Measurements from ENCODE around the gene POU2AF3. TPM values are rescaled to one million over a fixed set of nuclear protein-coding genes. Genes with fewer than 3 reads are reported as not detected.

Gene POU2AF3
- total and polyA plus RNA-seq, 2 of the 4 experiments (the other 2 are of a cell fraction), result 0.17 TPM; not detected in 1

DNA sequence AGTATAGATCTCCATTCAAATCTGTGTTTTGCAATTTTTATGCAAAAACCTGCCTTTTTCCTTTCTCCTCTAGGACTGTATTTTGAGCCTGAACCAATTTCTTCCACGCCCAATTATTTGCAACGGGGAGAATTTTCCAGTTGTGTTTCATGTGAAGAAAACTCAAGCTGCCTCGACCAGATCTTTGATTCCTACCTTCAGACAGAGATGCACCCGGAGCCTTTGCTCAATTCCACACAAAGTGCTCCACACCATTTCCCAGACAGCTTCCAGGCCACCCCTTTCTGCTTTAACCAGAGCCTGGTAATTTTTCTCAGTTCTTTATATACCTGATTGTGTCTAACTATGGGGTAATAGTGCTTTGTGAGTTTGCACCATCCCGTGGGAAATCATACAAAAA lies 8.0 kb downstream of the POU2AF3 start:
- POLR2A ChIA-PET (ENCODE audit: unreplicated experiment), result interaction anchor here (0.6 kb wide), 1 partner anchor 604 kb away, joined by 3 read pairs; no protein-coding TSS in a partner anchor
- dilution Hi-C loops (cut with HindIII; ENCODE audit: low sequenced_read_pairs, unreplicated experiment), result no loop called here
- no TSS peak for BruUV-seq (replicated peaks)

More for the DNA sequence above, 8.0 kb downstream of the POU2AF3 start:
- Histone ChIP-seq H2BK20ac (ENCODE audit: low read depth, low read length) (no peak overlapping the region), H2AK5ac (ENCODE audit: low read depth, low read length) (no peak overlapping the region), H3K9me3 (ENCODE audit: control insufficient read depth, insufficient read depth, low read length) (no peaks in the 10 kb centered on the region; the same call in 1 of the 2 replicates), H3K4me2 (ENCODE audit: low read depth, low read length) (no peak overlapping the region), H3K4me3 (ENCODE audit: insufficient read depth, low read depth, low read length) (no peak overlapping the region), H3K4me1 (ENCODE audit: control insufficient read depth, insufficient read depth, low read length) (0 out of 2 replicates have a peak, but pooled peaks cover 1% of the 10 kb centered on the region), H2BK120ac (ENCODE audit: low read depth, low read length) (no peak overlapping the region), H3K18ac (ENCODE audit: low read depth, low read length) (no peak overlapping the region), H4K91ac (ENCODE audit: insufficient read depth, low read depth, low read length) (no peak overlapping the region), H2AFZ (replicated peaks; ENCODE audit: low read length, poor library complexity) (no peak overlapping the region), H4K8ac (ENCODE audit: low read depth in 2 of 2, low read length in 2 of 2) (no peak overlapping the region), H3K9ac (ENCODE audit: low read depth, low read length) (no peak overlapping the region), H3K79me1 (ENCODE audit: low read depth in 1 of 2, low read length in 2 of 2) (no peaks in the 10 kb centered on the region), H3K23ac (ENCODE audit: low read depth, low read length) (no peak overlapping the region), H2BK15ac (ENCODE audit: low read depth, low read length) (no peak overlapping the region), H3K4ac (ENCODE audit: low read depth, low read length) (no peak overlapping the region), H3K14ac (replicated peaks; ENCODE audit: low read depth, low read length) (no peak overlapping the region), H2BK5ac (ENCODE audit: low read depth, low read length, poor library complexity, severe bottlenecking) (no peak overlapping the region), H3K9me1 (ENCODE audit: insufficient read depth, low read length) (no peaks in the 10 kb centered on the region), H2AK9ac (replicated peaks; ENCODE audit: low read depth, low read length, poor library complexity) (no peak overlapping the region), H3K27ac (ENCODE audit: insufficient read depth, low read length) (no peak overlapping the region), H3K36me3 (ENCODE audit: control insufficient read depth, insufficient read depth, low read length) (no peaks in the 10 kb centered on the region), H3K27me3 (ENCODE audit: control insufficient read depth, insufficient read depth, low read length) (peaks cover 70% of the 10 kb centered on the region), H3K56ac (ENCODE audit: extremely low read depth, insufficient read depth, low read length) (no peak overlapping the region), H4K20me1 (ENCODE audit: insufficient read depth, low read length) (no peaks in the 10 kb centered on the region), H4K5ac (ENCODE audit: low read depth, low read length) (no peak overlapping the region)
- intact Hi-C loops (cut with micrococcal nuclease), result no loop called here
- DNase-seq (no peak), ATAC-seq (ENCODE audit: low read depth) (no peak)
- in situ Hi-C loops (cut with MboI; ENCODE audit: low sequenced_read_pairs), result no loop called here
- TF ChIP-seq CHD1 (IDR thresholded peaks at IDR 0.05; ENCODE audit: low read depth, low read length) (no peak), MAZ (IDR thresholded peaks at IDR 0.05; ENCODE audit: borderline replicate concordance, low read depth, low read length) (no peak), CEBPB (IDR thresholded peaks at IDR 0.05; ENCODE audit: low read depth, low read length) (no peak), FOS (IDR thresholded peaks at IDR 0.05; ENCODE audit: low read depth, low read length) (no peak)
- TF ChIP-seq, protein P1, sequence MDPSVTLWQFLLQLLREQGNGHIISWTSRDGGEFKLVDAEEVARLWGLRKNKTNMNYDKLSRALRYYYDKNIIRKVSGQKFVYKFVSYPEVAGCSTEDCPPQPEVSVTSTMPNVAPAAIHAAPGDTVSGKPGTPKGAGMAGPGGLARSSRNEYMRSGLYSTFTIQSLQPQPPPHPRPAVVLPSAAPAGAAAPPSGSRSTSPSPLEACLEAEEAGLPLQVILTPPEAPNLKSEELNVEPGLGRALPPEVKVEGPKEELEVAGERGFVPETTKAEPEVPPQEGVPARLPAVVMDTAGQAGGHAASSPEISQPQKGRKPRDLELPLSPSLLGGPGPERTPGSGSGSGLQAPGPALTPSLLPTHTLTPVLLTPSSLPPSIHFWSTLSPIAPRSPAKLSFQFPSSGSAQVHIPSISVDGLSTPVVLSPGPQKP (IDR thresholded peaks at IDR 0.05; ENCODE audit: borderline replicate concordance, low read depth, low read length), result no peak
- WGBS, 2 experiments (ENCODE audit: extremely low coverage in 2 of 2, insufficient read length in 1 of 2), result no CpG with 5 or more reads among the region's 5 CpGs
- CTCF ChIA-PET, result no interaction called here

All from IMR-90 (cell line).